Activated T-cell treated with anti-CD3 and anti-CD28 coated beads for 24 hours (primary cell): ENCODE measurements around the gene PLCG2.
A peak's percentile ranks its signal among the peaks of the same experiment; 100 is the strongest.
"Not testable (repeated sequence)": the region's sequence is repeated elsewhere in the genome, so short reads cannot be mapped to it uniquely, and the experiment has no call there.

Experiments
- DNase-seq: peaks from one replicate; pipeline ENCODE4 v3.0.0-alpha.2; 2020; ENCODE audit warnings: low read depth

Gene PLCG2

GRCh38 chr16:81846105-81846504, 67.0 kb downstream of the PLCG2 start:
- DNase-seq = no peak

GRCh38 chr16:81848306-81848853, 69.3 kb downstream of the PLCG2 start:
- no peak for DNase-seq

GRCh38 chr16:81850197-81850944, 71.3 kb downstream of the PLCG2 start:
- no peak for DNase-seq

- DNase-seq = no peak
Measured at GRCh38 chr16:81852347-81852746, 73.3 kb downstream of the PLCG2 start.

DNA sequence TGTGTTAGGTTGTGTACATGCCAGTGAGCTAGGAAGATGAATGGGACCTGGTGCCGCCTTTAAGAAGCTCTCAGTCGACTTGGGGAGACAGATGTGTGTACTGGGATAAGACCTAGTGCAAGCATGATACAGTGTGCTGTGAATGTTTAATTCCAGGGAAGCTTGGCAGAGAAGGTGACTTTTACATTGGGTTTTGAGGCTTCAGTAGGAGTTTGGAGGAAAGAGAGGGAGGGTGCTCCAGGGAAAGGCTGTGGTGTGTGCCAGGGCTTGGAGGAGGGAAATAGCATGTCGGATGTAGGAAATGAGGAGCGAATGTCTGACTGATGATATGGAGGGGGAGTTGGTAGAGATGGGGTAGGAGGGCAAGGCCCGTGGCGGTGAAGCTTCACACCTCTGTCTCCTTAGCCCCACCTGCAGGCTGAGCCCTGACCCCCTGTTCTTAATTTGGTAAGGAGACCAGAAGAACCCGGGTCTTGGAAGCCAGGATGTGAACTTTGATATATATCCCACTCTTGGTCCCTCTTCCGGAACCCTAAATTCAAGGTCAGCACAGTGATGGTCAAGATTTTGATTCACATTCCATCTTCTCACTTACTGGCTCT, 76.6 kb downstream of the PLCG2 start:
- DNase-seq = no peak

GRCh38 chr16:81860287-81861266, 81.5 kb downstream of the PLCG2 start:
- DNase-seq = no peak

DNA sequence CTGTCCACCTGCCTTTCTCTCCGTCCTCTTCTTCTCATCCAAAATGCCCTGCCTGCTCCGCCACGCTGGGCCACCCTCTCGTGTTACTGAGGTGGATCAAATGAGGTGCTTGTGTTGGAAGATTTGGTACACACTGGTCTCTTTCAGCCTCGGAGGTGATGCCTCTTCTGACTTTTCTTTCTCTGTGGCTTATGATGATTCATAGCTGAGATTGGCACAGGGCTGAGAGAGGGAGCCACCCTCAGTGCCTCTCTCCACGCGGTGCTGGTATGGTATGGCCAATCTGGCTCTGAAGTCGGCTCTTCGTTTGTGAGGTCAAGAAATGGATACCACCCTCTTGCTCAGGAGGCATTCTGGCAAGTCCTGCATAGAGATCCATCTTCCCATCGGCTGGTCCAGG, 82.4 kb downstream of the PLCG2 start:
- DNase-seq = no peak

GRCh38 chr16:81861915-81862314, 82.8 kb downstream of the PLCG2 start:
- no peak for DNase-seq

DNA sequence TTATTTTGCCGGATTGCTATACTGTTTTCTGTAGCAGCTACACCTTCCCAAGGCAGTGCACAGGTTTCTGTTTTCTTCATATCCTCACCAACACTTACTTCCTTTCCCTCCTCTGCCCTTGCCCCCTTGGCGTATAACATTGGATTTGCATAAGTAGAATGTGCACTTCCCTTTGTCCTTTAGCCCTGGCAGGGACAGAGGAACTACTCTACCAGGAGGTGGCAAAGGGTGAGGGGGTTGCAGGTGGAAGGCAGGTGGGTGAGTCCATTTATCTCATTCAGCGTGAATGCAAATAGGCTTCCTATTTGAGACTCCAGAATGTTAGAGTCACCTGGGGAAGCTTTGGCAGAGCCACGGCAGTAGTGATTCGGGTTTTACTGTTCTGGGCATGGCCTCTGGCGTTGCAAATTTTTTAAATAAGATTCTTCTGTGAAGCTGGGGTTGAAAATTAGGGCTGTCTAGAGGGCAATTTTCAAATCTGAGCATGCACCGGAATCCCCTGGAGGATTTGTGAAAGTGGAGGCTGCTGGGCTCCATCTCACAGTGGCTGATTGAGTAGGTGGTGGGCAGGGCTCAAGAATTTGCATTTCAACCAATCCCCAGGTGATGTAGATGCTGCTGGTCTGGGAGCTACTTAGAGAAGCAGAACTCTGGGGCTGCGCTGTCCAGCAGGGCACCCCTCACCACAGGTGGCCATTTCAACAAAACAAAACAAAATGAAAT, 84.7 kb downstream of the PLCG2 start:
- no peak for DNase-seq

GRCh38 chr16:81864646-81865382, 85.7 kb downstream of the PLCG2 start:
- no peak for DNase-seq

- no peak for DNase-seq
Measured at GRCh38 chr16:81866820-81867440, 87.8 kb downstream of the PLCG2 start.

- no peak for DNase-seq
Measured at GRCh38 chr16:81868057-81868748, 89.1 kb downstream of the PLCG2 start.

GRCh38 chr16:81869326-81869725, 90.2 kb downstream of the PLCG2 start:
- no peak for DNase-seq

DNA sequence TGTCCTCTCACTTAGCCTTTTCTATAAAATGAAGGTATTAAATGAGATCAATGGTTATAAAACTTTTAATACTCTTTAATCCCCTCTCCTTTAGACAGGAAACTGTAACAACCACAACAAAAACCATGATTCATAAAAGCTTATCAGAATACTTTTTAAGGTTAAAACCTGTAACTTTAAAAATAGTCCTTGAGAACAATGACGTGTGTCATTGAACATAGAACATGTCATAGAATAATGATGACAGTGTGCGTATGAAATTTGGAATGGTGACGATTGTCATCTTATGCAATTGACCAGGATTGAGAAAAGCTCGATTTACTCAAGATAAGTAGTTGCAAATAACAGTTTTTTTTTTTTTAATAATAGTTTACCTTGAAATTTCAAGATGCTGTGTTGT, 94.1 kb downstream of the PLCG2 start:
- no peak for DNase-seq

DNA sequence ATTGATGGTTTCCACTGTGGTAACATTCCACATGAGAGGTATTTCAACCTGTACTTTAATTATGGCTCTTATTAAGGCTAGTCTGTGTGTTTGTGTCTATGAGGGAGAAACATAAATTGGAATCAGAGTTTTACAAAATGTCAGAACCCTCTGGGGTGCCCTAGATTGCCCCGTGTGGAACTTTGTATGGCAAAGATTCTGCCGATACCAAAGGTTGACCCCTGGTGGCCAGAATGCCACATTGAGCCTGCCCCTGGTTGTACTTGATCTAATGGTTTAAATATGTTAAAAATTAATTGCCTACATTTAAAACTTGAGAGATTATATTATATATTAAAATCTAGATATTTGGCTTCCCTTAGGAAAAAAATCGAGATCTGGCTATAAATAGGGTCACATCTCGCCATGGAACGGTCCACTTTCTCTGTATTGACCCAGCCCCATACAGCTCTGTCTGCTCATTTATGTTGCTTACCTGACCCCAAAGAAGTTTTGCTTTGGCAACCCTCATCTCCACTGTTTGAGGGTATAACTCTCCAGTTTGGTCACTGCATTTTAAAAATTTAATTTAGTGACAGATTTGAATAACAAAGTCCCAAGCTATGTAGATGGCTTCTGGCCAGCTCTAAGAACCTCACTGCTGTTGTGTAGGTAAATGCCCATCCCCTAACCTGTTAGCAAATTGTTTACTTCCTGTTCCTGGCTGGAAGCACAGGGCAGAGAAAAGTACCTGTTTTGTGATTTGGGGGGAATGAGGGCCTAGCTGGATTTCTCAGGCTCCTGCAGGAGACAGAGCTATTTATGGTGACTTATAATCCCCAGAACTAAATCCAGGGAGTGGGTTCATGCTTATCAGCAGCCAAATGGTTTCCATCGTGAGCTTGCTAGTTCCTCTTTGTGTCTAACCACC, 95.0 kb downstream of the PLCG2 start:
- peak; percentile 10 for DNase-seq

DNA sequence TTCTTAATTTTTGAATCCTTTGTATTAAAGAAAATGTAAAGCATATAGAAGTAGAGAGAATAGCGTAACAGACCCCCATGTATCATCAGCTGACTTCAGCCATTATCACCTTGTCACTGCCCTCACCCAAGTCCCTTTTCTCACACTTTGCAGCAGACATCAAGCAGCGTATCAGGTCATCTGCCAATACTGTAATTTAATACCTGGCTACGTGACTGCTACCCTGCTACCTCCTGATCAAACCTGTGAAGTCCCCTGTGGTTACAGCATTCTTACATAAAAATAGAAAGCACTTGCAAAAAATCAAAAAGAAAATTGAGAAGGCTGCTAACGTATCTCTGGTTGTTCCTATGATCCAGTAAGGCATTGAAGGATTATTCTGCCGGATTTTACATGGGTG, 96.4 kb downstream of the PLCG2 start:
- no peak for DNase-seq

DNA sequence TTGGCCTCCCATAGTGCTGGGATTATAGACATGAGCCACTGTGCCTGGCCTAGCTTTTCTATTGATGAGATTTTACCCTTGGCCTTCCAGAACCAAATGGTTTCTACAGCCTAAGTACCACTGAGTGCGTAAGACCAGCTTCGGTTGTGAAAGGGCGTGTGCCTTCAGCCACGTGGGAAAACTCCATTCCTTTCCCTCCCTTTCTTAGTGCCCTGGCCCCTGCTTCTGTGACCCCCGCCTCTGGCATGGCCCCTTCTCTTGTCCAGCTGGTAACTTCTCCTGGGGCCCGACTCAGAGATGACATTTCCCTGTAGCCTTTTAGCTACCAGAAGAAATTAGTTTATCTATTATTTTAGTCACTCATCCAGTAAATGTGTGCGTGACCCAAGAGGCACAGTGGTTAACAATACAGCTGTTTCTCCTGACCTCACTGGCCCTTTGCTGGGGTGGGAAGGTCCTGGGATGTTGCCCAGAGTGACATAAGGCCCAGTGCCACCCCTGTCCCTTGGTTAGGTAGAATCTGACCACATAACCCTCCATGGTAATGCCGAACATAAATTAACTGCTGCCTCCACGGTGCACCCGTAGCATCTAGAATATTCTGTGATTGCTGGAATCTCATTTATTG, 97.3 kb downstream of the PLCG2 start:
- DNase-seq = no peak

GRCh38 chr16:81877490-81877889, 98.4 kb downstream of the PLCG2 start:
- DNase-seq = not testable (repeated sequence)
